Medulla oblongata (tissue), 1 donor: Measurements from ENCODE around the gene GRK3.
"Not testable (repeated sequence)": the region's sequence is repeated elsewhere in the genome, so short reads cannot be mapped to it uniquely, and the experiment has no call there.

Experiments
- DNase-seq: peaks from one replicate; pipeline ENCODE4 v3.0.0-alpha.2; 2015; ENCODE audit errors: extremely low spot score

The GRK3 gene

DNA sequence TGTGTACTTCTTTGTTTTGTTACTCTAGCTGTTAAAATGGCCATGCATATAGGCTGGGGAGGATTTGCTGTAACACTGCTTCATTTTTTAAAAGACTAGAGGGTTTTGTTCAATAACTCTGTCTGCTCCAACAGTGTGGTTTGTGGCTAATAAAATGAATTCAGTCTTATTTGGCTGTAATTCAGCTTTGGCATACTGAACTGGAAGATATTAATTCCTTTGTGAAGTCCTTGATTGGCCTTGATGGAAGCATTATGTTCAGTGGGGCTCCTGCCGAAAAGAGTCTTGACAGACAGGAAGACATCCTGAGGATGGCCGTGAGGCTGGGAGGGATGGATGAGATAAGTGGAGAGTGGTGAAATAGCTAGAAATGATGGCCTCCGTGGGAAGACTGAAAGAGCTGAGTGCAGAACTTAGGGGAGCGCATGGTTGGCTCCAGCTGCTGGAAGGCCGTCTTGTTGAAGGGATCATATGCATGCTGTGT, 132.7 kb downstream of the GRK3 start:
- DNase-seq: peak; percentile 4

DNA sequence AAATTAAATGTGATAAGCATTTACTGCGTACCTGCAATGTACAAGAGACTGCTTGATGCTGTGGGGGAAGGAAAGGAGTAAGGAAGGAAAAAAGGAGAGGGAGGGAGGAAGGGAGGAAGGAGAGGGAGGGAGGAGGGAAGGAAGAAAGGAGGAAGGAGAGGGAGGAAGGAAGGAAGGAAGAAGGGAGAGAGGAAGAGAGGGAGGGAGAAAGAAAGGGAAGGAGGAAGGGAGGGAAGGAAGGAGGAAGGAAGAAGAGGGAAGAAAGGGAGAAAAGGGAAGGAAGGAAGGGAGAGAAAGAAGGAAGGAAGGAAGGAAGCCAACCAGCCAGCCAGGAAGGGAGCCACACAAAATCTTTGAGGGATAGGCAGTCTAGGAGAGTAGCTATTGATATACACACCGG, 133.5 kb downstream of the GRK3 start:
- DNase-seq: no peak

DNA sequence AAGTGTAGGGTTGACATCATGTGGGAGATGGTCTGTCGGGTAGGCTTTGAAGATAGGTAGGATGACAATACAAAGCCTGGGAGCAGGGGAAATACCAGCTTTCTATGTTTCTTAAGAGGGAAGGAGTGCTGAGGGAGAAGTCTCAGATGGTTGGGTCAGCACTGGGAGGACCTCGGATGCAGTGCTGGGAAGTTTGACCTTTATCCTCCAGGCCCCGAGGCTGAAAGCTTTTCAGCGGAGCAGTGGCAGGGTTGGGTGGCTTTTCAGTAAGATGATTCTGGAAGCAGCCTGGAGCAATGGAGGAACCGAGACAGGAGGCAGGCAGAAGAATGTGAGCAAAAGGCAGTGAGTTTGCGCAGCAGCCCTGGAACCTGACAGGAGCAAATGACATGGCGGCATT, 134.0 kb downstream of the GRK3 start:
- DNase-seq: no peak

DNA sequence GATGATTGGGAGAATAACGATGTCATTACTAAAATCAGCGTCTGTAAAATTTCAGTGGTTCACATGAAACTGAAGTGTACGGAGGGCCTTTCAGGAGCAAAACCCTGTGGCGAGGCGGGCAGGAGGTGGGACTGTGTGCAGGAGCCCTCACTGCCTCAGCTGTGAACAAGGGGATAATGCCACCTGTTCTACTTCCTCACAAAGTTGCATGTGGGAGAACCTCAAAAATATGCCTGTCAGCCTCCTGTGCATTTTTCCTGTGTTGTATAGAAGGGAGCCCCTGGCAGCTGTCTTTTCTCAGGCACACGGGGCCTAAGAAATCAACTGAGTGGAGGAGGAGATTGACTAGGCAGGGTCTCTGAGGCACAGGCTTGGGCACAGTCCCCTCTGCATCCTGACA, 134.5 kb downstream of the GRK3 start:
- no peak for DNase-seq

DNA sequence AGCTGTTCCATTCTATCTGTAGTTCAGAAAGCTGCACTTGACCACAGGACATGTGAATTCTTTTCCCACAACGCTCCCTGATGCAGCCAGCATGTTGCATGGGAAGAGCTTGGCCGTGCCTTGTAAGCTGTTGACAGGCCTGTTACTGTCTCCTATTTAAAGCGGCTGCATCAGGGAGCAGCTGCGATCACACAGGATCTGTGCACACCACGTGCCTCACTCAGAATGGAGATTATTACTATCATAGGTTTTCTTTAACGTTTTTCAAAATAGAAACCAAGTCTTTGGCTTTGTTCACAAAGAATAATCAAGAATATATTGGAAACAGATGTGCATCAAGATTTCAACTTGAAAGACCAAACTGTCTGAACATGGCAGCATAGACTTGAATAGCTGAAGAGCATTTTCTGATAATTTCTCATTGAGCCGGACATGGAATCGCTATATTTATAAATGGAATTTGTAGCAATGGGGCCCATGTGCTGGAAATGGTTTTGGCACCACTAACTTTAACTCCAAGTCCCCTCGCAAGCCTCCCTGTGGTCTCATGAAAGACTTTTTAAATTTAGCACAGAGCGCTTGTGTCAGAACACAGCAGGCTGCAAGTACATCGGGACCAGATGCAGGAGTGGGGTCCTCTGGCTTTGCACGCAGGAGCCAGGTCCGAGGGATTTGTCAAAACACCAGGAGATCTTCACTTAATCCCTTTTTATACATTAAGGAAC, 136.7 kb downstream of the GRK3 start:
- peak; percentile 73 for DNase-seq

DNA sequence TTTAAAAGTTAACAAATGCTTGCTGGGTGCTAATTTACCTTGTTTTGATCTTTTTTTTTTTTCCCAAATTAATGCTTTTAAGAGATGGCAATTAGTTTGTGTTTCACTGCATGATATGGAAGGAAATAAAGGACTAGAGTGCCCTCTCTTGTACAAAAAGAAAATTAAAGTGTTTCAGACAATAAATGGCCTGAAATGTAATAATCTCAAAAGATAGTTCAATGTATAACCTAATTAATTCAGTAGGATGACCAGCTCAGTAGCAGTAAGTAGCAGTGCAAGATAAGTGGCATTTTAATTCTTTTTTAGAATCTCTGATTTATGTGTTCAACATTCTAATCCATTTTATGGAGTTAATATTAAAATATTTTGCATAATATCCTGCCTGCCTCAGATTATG, 137.6 kb downstream of the GRK3 start:
- DNase-seq: peak; percentile 37

DNA sequence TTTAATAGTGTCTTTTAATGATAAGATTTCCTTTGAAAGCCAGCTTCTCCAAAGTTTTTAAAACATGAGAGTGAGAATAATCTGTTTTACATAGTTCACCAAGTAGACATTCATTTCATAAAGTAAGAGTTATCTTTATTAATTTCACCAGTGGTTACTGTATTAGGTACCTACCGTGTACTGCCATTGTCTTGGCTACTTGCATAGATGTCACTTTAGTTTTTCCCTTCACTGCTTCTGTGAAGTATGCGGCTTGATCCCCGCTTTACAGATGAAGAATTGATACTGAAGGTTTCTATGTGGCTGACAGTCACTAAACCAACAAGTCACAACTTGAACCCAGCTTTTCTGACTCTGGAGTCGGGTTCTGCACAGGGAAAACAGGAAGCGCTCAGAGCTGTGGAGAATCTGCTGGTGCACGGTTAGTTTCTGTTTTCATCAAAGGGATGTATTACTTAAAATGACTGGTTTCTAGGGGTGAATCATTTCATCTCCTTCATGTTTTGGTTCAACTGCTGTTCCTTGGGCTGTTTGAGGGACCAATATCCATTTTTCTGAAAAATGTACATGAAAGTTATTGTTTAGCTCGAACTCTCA, 138.2 kb downstream of the GRK3 start:
- no peak for DNase-seq

DNA sequence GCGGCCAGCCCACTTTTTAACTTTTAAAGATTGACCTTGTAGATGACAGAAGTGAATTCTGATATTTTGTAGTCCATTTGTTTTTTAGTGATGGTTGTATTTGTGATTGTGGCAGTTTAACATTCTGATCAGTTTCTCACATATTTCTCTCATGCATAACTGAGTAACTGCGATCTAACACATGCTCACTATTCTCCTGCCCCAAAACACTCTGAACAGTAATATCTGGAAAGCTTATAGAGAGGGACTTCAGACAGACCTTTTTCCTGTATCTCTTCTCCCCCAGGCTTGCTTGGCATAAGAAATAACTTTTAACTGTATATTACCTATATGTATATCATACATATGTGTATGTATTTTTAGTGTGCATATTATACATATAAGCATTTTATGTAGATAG, 140.2 kb downstream of the GRK3 start:
- DNase-seq: no peak

DNA sequence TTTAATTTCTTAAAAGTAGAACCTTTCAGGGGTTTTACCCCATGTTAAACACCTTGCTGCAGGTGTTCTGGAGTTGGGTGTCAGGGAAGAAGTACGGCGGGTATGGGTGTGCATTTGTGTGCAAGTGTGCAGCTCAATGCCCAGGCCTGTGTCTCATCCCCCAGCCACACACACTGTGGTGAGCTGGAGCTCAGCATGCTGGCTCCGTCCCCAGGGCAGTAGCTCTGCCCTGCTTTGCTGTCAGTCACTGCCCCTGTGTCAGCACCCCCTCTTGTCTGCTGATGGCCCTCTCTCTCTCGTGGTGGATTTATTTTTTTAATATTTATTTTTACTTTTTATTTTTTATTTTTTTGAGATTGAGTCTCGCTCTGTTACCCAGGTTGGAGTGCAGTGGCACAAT, 141.7 kb downstream of the GRK3 start:
- DNase-seq: no peak

DNA sequence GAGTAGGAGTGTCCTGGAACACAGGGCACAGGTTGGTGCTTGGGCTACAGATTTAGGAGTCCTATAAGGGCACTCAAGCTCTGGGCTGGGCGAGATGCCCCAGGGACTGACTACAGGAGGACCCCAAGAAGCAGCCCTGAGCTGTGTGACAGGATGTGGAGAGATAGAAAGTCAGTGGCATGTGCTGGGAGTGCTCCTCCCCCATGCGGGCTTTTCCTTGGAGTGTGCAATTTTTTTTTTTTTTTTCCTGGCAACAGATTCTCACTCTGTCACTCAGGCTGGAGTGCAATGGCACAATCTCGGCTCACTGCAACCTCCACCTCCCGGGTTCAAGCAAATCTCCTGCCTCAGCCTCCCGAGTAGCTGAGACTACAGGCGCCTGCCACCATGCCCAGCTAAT, 144.0 kb downstream of the GRK3 start:
- DNase-seq: not testable (repeated sequence)

DNA sequence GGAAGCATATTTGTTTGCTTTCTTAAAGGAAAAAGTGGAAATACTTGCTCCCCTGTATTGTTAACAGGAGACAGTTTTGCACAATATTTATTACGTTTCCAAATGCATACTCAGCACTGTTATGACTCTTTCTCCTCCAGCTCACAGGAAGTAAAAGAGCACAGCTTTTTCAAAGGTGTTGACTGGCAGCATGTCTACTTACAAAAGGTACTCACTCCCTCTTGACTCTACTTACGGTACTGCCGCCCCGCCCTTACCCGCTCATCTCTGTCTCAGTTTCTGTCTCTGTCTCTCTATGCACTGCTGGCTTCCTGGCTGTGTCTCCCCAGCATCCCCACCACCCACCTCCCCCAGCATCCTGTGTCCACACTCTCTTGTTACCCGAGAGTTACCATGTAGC, 145.3 kb downstream of the GRK3 start:
- DNase-seq: no peak

DNA sequence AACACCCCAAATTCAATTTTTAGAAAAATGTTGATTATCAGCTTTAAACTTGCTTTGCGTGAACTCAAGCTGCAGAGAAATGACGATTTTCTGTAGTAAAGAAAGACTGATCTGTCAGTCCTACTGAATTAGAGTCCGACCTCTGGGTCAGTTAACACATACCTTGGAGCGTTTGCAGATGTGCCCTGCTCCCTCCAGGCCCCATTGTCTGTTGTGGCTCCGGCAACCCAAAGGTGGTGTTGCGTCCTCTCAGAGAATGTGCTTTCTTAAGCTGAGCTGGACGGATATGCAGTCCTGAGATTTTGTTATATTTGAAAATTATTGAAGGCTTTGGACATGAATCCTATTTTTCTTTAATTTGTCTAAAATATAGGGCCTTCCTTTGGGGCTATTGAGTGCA, 146.0 kb downstream of the GRK3 start:
- no peak for DNase-seq

DNA sequence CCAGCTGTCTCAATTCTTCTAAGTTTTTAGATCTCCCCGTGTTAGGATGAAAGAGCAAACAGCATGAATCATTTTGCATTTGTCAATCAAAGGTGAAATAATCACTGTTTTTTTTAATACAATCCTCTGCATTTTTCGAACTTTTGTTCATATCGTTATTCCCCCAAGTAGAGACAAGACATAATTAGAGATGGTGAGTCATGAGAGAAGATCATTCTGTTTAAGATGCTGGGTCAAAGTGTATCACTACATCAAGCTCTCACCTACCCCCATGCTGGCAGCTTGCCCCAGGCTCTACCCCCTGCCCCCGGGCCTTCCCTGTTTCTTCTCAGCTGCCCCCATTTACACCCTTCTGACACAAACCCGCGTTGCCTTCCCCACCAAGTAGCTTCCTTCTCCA, 147.0 kb downstream of the GRK3 start:
- no peak for DNase-seq

DNA sequence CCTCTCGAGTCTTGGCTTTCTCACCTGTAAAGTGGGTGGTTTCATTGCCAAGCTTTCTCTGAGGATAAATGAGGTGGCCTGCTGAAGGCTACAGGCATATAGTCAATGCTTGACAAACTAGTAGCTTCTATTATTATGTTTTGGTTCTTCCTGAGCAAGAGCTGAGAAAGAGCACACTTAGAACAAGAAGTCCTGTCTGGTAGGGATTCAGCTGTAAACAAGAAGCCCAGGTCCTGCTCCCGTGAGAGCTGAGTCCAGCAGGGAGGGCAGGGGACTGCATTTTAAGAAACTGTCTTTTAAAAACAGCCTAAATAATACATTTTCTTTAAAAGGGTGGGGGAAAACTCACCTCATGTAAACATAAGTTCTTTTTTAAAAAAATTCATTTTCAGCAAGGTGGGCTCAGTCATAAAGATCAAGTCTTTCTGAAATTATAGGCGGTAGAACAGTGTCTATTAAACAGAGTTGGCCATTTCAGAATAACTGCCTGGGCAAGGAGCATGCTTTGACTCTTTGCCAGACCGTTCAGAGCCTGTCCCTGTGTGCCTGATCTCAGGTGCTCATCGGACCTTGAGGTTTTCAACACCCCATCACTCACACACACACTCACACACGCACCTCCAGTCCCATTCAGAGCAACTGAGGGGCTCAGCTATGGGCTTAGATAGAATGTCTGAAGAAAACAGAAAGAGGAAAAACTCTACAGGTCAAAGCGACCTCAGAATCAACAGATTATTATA, 148.4 kb downstream of the GRK3 start:
- no peak for DNase-seq

DNA sequence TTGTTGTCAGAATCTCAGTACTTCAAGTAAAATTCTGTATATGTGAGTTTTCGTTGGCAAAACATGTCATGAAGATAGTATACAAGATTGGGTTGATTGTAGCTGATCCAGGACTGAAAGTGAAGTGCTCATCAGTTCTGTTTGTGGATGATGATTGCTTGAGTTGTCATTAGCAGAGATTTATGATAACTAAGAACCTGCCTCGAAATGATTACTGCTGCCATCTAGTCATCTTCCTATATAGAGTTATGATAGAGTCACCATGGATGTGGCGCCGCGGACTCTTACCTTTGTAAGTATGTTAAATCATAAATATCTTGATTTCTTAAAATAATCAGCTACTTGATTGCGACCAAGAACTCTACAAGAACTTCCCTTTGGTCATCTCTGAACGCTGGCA, 149.6 kb downstream of the GRK3 start:
- DNase-seq: no peak

DNA sequence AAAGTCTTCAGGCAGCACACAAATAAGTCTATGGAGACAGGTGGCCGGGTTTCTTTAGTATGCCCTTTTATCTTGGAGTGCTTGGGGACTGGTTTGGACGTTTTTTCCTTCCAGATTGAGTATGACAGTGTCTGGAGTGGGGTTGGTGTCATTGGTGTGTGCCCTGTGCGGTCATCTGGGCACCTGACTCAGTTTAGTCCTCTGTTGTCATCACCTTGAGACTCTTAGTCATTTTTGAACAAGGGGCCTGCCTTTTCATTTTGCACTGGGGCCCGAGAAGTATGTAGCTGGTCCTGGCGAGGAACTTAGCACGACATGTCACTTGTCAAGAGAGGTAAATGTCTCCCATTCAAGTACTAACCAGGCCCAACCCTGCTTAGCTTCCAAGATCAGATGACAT, 150.3 kb downstream of the GRK3 start:
- no peak for DNase-seq

DNA sequence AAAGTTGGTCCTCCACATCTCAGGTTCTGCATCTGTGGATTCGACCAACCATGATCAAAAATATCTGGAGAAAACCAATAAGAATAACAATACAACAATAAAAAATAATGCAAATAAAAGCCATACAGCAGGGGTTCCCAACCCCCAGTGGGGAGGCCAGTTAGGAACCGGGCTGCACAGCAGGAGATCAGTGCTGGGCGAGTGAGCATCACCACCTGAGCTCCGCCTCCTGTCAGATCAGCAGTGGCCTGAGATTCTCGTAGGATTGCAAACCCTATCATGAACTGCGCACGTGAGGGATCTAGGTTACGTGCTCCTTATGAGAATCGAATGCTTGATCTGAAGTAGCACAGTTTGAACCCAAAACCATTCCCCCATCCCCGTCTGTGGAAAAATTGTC, 152.2 kb downstream of the GRK3 start:
- no peak for DNase-seq

DNA sequence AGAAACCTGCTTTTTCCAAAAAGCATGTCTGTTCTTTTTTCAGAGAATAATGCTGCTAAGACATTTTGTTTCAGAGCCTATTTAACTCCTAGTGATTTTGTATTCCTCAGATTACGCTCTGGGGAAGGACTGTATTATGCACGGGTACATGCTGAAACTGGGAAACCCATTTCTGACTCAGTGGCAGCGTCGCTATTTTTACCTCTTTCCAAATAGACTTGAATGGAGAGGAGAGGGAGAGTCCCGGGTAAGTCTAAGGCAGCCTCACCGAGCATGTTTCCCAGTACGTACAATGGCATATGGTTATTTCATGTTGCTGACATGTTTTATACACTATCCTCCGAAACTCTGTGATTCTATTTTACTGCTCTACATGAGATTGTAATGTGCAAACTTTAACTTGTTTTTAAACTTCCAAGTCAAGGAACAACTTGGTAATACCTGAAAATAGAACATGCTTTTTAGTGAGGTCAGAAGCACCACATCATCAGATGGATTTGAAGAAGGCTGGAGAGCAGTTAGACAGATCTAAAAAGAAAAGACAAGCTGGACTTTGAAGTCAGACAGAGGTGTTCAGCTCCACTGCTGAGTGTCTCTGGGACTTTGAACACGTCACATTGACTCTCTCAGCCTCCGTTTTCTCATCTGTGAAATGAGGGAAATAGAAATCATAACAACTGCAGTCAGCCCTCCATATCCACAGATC, 153.8 kb downstream of the GRK3 start:
- DNase-seq: no peak

DNA sequence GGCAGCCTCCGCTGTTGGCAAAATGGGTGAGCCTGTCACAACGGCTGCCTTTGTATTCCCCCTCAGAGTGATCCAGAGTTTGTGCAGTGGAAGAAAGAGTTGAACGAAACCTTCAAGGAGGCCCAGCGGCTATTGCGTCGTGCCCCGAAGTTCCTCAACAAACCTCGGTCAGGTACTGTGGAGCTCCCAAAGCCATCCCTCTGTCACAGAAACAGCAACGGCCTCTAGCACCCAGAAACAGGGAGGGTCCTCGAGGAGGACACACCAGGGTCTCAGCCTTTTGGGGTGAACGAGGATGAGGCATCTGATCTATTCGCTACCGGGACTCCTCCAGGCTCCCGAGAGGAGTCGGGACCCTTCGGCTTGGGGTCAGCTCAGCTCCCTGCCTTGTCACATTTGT, 157.7 kb downstream of the GRK3 start:
- no peak for DNase-seq

DNA sequence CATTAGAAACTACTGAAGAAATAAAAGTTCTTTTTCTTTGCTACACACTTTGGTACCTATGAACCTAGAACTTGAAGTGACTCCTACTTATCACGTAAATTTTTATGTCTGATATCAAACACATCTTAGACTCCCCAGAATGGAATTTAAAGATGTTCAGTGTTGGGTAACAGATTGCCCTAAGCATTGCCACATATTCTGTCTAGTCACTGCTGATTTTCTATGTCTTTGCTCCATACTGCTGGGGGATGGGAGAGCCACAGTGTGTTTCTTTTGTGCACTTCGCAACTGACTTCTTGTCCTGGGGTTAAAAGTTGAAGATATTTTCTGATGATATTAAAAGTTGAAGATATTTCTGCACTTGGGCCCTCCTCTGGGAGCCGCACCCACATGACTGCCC, 158.2 kb downstream of the GRK3 start:
- DNase-seq: no peak

DNA sequence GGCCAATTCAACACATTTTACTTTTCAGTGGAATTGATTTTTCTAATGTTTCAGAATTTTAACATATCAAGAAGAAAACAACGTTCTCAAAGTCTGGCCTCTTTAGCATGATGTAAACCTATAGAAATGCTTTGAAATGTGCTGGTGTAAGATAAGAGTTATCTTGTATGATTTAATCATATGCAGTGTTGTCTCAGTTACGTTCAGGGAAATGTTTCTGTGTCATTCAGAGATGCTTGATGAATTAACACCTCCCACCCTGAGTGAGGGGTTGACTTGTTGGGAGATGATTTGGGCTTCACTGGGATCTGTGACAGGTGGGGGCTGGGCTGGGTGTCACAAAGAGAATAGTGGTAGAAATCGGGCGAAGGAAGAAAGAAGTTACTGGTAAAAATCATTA, 161.8 kb downstream of the GRK3 start:
- DNase-seq: no peak

DNA sequence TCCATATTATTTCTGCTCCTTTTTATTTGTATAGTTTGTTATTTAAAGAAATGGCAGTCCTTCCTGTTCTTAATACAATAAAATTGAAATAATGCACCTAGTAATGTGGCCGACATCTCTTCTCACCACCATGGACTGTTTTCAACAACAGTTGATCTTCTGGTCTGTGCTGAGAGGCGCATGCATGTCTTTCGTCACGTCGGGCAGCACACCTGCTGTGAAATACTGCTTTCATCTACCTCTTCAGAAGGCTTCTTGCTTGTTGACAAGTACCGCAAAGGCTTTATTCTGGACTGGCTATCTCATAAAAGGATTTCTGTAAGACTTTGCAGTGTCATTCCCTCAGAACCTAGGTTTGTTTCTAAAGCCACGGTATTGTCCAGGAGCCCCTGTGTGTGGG, 163.6 kb downstream of the GRK3 start:
- DNase-seq: no peak
